22Rv1 (cell line): ENCODE measurements around the gene PTPRB.

ENCODE experiments used
- H3K27ac ChIP-seq: fragments of 450-650 bp; 2 replicates; pipeline ENCODE4 v1.5.1; 2017
- ZFX ChIP-seq: fragments of 450-650 bp; IDR thresholded peaks from 2 replicates; pipeline ENCODE4 v1.6.1; 2017; ENCODE audit warnings: antibody characterized with exemption, borderline replicate concordance
- TF ChIP-seq, protein P1 (sequence below): fragments of 450-650 bp; IDR thresholded peaks from 2 replicates; pipeline ENCODE4 v1.5.1; 2017; ENCODE audit warnings: mild to moderate bottlenecking

PTPRB gene

DNA sequence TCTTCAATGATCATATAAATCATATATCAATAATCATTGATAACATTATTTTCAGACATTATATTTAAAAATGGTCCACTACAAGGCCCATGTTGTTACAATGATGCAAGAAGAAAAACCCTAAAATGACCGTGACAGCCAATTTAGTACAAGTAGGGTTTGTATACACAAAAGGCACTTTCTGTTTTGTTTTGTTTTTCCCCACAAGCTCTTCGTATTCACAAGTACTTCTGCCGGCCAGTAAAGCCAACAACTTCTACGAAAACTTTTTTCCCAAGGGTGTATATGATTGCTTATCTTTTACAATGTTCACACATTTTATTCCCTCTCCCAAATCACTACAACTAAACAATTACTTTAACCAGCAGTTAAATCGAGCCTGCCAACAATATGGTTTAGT lies 9.6 kb downstream of the PTPRB start:
- no peak overlapping the region for H3K27ac ChIP-seq
- no peak for TF ChIP-seq ZFX
- TF ChIP-seq, protein P1, sequence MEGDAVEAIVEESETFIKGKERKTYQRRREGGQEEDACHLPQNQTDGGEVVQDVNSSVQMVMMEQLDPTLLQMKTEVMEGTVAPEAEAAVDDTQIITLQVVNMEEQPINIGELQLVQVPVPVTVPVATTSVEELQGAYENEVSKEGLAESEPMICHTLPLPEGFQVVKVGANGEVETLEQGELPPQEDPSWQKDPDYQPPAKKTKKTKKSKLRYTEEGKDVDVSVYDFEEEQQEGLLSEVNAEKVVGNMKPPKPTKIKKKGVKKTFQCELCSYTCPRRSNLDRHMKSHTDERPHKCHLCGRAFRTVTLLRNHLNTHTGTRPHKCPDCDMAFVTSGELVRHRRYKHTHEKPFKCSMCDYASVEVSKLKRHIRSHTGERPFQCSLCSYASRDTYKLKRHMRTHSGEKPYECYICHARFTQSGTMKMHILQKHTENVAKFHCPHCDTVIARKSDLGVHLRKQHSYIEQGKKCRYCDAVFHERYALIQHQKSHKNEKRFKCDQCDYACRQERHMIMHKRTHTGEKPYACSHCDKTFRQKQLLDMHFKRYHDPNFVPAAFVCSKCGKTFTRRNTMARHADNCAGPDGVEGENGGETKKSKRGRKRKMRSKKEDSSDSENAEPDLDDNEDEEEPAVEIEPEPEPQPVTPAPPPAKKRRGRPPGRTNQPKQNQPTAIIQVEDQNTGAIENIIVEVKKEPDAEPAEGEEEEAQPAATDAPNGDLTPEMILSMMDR: no peak

DNA sequence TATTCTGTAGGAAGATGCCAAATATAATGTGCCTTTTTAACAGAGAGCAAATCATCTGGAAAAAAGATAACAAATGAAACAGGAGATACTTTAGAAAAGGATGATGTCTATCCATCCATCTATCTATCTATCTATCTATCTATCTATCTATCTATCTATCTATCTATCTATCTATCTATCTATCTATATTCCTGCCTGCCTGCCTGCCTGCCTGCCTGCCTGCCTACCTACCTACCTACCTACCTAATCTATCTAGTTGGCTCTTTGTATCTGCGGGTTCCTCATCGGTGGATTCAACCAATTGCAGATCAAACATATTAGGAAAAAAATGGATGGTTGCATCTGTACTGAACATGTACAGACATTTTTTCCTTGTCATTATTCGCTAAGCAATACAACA lies 11.0 kb downstream of the PTPRB start:
- TF ChIP-seq ZFX: no peak
- TF ChIP-seq, protein P1: no peak
- H3K27ac ChIP-seq: no peak overlapping the region

DNA sequence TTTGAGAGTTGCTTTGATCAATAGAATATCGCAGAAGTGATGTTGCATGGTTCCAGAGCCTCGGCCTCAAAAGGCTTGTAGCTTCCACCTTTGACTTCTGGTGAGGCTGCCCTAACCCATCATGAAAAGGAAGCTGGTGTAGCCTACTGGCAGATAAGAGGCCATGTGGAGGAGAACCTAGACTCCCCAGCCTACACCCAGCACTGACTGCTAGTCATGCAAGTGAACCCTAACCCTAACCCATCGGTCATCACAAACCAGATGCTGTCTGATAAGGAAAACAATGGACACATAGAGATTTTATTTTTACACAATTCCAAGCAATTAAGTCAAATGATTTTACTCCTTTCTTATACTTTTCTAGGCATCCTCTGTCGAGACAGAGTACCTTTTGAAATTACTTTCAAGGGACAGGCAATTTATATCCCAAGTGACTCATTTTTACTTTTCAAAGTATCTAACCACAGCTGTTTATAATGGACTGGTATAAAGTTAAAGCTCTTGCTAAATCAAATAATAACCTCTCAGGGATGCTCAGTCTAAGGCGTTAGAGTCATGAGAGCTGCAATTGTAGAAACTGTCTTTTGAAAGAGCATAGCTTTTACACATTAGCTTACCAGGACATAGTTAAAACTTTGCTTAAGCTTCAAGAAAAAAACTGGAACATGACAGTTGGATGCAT lies 17.6 kb downstream of the PTPRB start:
- no peak overlapping the region for H3K27ac ChIP-seq

DNA sequence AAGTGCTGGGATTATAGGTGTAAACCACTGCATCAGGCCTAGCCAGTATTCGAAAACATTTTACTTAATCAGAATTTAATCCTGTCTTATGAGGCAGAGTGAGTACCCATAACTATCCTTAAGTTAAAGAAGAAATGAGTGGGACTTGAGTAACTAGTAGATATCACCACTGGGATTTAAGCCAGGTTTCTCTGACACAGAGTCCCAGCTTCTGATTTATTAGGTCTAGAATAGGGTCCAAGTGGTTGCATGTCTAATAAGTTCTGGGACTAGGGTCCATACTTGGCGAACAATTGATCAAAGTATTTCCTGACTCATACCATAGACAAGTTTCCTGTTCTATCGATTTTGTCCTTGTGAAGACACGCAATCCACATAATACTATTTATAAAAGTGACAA lies 18.9 kb downstream of the PTPRB start:
- TF ChIP-seq, protein P1: no peak
- no peak for TF ChIP-seq ZFX
- H3K27ac ChIP-seq: no peak overlapping the region

More for the DNA sequence above, 17.6 kb downstream of the PTPRB start:
- TF ChIP-seq ZFX: no peak
- TF ChIP-seq, protein P1: no peak

DNA sequence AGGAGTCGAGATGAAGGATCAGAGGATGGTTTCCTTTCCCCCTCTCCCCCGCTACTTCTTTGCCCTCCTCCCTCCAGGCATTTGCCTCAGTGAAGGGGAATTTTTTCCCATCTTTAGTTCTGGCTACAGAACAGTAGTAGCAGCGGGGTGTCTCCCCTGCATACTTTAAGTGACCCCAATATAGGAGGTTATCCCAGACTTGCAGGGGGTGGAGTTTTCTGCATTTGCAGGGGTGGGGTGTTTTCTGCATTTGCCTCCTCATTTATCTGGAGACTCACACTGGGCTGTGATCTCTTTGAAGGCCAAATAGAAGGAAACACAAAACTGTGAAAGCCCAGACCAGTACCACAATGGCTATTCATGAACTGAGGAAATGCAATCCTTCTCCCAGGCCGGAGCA lies 19.8 kb downstream of the PTPRB start:
- H3K27ac ChIP-seq: no peak overlapping the region
- TF ChIP-seq, protein P1: no peak
- no peak for TF ChIP-seq ZFX

DNA sequence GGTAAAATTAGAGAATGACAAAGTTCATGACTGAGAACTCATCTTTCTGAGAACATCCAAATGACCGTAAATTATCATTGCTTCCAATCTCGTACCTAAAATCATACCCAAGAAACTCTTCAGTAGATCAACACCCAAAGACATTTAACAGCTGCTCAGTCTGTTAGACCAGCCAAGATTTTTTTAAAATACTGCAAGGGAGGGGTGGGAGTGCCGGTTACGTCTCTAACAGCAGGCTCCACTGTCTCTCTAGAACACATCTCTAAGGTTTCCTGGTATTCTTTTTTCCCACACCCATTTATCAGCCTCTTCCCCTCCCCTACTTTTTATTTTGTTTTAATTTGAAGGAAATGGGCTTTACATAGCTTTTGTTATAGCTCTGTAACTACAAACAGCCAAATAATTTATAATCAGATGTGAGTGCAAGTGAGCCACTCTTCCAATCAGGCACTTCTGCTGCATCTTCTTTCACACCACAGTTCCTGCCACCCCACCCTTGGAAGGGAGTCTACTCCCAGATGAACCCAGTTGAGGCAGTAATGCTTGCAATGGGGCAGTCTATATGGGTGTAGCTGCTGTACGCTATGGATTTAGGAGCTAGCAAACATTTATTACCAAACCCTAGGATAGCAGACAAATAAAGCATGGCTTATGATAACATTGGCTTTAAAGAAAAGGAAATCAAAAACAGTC lies 21.9 kb downstream of the PTPRB start:
- no peak overlapping the region for H3K27ac ChIP-seq
- TF ChIP-seq, protein P1: no peak
- no peak for TF ChIP-seq ZFX

DNA sequence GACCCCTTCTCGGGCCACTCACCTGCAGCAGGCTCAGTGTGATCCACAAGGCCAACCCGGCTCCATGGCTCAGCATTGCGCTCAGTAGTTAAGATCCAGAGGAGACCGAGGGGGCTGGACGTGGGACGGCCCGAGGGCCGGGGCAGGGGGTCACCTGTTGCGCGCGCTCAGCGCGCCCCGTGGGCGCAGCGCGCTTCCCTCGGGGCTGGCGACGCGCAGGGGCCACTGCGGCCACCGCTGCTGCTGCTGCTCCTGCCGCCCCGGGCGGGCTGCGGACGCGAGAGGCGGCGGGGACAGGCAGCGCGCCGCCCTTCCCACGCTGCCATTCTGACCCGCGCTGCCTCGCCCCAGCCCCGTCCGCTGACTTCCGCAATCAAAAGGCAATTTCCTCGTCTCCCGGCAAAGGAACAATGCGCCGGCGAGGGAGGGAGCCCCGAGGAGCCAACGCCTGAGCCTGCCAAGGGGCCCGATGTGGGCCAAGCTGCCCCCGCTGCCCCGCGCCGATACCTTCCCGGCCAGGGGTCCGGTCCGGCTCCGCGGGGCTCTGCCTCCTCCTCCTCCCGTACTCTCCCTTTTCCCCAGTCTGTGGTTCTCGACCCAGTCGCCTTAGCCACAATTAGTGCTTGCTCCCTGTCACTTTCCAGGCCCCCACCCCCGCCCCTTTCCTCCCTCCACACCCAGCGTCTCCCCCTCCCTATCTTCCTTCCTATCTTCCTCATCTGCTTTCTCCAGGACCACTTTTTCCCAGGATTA lies 27.3 kb downstream of the PTPRB start:
- TF ChIP-seq, protein P1: no peak
- TF ChIP-seq ZFX: no peak
- H3K27ac ChIP-seq: peak overlapping the region; percentile 80
